ENCODE data around the gene TMEM45B. TPM values are rescaled to one million over a fixed set of nuclear protein-coding genes. Genes with fewer than 3 reads are reported as not detected.

Gene TMEM45B
- polyA plus RNA-seq, 1 experiment: not detected

DNA sequence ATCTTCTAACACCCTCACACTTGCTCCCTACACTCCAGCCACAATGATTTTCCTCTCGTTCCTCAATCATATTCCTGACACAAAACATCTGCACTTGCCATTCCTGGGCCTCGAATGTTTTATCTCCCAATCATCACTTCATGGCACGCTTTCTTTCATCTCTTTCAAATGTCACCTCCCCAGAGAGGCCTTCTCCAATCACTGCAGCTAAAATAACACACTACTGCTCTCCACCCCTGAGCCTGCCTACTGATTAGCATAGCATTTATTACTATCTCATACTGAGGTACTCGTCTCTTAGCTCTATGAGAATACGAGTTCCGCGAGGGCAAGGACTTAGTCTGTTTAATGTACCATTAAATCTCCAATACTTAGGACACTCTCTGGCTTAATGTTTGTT, 56.3 kb downstream of the TMEM45B start:
- CTCF ChIA-PET: interaction anchor here (1.3 kb wide), 1 partner anchor 44 kb away, joined by 3 read pairs; no protein-coding TSS in a partner anchor
- H3K4me3 ChIP-seq (ENCODE audit: low read depth, low read length): no peak overlapping the region
- DNase-seq (ENCODE audit: low read depth): no peak
- H3K36me3 ChIP-seq (ENCODE audit: control insufficient read depth, insufficient read depth, low read length): peaks cover 34% of the 10 kb centered on the region
- TF ChIP-seq, protein P1, sequence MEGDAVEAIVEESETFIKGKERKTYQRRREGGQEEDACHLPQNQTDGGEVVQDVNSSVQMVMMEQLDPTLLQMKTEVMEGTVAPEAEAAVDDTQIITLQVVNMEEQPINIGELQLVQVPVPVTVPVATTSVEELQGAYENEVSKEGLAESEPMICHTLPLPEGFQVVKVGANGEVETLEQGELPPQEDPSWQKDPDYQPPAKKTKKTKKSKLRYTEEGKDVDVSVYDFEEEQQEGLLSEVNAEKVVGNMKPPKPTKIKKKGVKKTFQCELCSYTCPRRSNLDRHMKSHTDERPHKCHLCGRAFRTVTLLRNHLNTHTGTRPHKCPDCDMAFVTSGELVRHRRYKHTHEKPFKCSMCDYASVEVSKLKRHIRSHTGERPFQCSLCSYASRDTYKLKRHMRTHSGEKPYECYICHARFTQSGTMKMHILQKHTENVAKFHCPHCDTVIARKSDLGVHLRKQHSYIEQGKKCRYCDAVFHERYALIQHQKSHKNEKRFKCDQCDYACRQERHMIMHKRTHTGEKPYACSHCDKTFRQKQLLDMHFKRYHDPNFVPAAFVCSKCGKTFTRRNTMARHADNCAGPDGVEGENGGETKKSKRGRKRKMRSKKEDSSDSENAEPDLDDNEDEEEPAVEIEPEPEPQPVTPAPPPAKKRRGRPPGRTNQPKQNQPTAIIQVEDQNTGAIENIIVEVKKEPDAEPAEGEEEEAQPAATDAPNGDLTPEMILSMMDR (IDR thresholded peaks at IDR 0.05; ENCODE audit: insufficient read depth, low read depth, low read length): no peak
- POLR2A ChIA-PET: no interaction called here
- H3K27me3 ChIP-seq (ENCODE audit: control insufficient read depth, insufficient read depth, low read length): no peaks in the 10 kb centered on the region

- ChIA-PET CTCF (no interaction called here), POLR2A (no interaction called here)
- Histone ChIP-seq H3K4me3 (ENCODE audit: low read depth, low read length) (no peak overlapping the region), H3K36me3 (ENCODE audit: control insufficient read depth, insufficient read depth, low read length) (peaks cover 26% of the 10 kb centered on the region), H3K27me3 (ENCODE audit: control insufficient read depth, insufficient read depth, low read length) (no peaks in the 10 kb centered on the region)
- TF ChIP-seq, protein P1 (IDR thresholded peaks at IDR 0.05; ENCODE audit: insufficient read depth, low read depth, low read length): no peak
- DNase-seq (ENCODE audit: low read depth): no peak
Observed at GRCh38 chr11:129880311-129880710, 64.7 kb downstream of the TMEM45B start.

GRCh38 chr11:129881570-129882170, 66.0 kb downstream of the TMEM45B start:
- H3K36me3 ChIP-seq (ENCODE audit: control insufficient read depth, insufficient read depth, low read length): peaks cover 24% of the 10 kb centered on the region
- POLR2A ChIA-PET: no interaction called here
- TF ChIP-seq, protein P1 (IDR thresholded peaks at IDR 0.05; ENCODE audit: insufficient read depth, low read depth, low read length): peak; percentile 66
- H3K4me3 ChIP-seq (ENCODE audit: low read depth, low read length): no peak overlapping the region
- CTCF ChIA-PET: interaction anchor here (0.6 to 2.1 kb wide), 11 partner anchors 9 to 250 kb away, joined by 3 to 9 read pairs (median 3); no protein-coding TSS in a partner anchor
- H3K27me3 ChIP-seq (ENCODE audit: control insufficient read depth, insufficient read depth, low read length): no peaks in the 10 kb centered on the region
- no peak for DNase-seq (ENCODE audit: low read depth)

- CTCF ChIA-PET: interaction anchor here (0.7 to 1.1 kb wide), 2 partner anchors 10 to 101 kb away, joined by 3 read pairs; no protein-coding TSS in a partner anchor
- Histone ChIP-seq H3K4me3 (ENCODE audit: low read depth, low read length) (no peak overlapping the region), H3K27me3 (ENCODE audit: control insufficient read depth, insufficient read depth, low read length) (no peaks in the 10 kb centered on the region), H3K36me3 (ENCODE audit: control insufficient read depth, insufficient read depth, low read length) (peaks cover 16% of the 10 kb centered on the region)
- POLR2A ChIA-PET: no interaction called here
- TF ChIP-seq, protein P1 (IDR thresholded peaks at IDR 0.05; ENCODE audit: insufficient read depth, low read depth, low read length): no peak
- DNase-seq (ENCODE audit: low read depth): no peak
Observed at GRCh38 chr11:129884581-129884980, 68.9 kb downstream of the TMEM45B start.

DNA sequence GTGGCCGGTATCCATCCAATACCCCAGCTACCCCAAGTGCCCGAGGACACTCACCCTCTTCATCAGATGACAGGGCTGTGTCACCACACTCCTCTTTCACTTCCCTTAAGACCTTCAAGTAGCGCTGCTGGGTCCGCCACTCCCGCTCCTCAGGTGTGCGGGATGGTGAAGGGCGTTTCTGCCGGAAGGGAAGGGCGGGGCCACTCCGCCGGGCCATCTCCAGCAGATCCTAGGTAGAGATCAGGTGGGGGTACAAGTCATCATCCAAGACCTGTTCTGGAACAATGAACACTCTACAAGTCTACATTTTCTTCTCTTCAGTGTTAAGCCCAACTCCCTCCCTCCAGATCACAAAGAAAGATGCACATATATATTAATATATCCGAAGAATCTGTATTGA, 69.7 kb downstream of the TMEM45B start:
- POLR2A ChIA-PET: no interaction called here
- Histone ChIP-seq H3K4me3 (ENCODE audit: low read depth, low read length) (no peak overlapping the region), H3K36me3 (ENCODE audit: control insufficient read depth, insufficient read depth, low read length) (peaks cover 16% of the 10 kb centered on the region), H3K27me3 (ENCODE audit: control insufficient read depth, insufficient read depth, low read length) (no peaks in the 10 kb centered on the region)
- CTCF ChIA-PET: interaction anchor here (1.1 kb wide), 1 partner anchor 11 kb away, joined by 3 read pairs; no protein-coding TSS in a partner anchor
- TF ChIP-seq, protein P1 (IDR thresholded peaks at IDR 0.05; ENCODE audit: insufficient read depth, low read depth, low read length): no peak
- no peak for DNase-seq (ENCODE audit: low read depth)
